ENCODE measurements around the gene SERINC1.
A peak's percentile ranks its signal among the peaks of the same experiment; 100 is the strongest.
"Not testable (repeated sequence)": the region's sequence is repeated elsewhere in the genome, so short reads cannot be mapped to it uniquely, and the experiment has no call there.

SERINC1 gene

DNA sequence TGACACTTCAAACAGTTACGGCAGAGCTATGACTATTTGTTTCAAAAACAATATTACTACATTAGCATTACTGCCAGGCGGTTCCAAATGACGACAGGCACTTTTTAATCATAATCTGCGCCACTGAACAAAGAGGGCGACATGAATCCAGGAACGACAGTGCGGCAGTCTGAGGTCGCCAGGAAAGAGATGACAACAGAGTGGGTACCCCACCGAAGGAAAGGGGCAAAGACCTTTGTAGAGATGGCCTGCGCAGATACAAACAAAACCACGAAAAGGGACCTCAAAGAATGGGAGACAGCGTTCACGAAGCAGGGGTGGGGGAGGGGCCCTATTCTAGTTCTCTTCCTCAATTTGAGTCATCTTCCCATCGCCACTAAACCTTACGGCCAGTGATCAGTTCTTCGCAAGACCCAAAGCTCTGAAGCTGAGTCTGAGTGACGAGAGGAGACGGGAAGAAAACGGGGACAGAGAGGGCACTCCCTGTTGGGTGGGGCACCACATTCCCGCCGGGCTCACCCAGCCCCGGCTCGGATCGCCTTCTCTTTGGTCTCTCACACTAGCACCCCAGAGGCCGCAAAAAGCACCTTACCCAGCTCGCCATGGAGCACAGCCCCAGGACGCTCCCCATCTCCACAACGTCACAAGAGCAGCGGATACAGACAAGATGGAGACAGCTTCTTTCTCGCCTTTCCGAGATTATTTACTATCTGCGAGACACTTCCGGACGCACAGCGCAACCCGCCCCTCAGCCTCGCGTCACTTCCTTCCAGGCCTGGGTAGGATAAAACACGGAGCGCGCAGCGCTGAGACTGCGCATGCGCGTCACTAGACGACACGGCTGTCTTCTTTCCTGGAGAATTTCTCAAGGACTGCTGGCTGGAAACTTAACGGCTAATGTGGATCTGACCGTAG lies at the start of gene SERINC1:
Gene SERINC1, minus strand, starts transcription at position 701 of the 915 bp plus-strand sequence. Its CDS starts 70 bp downstream, at position 631.
- peak within 1 kb of the TSS; percentile 99 for H3K27ac Mint-ChIP-seq
- peaks cover 26% of the 10 kb centered on the region for H3K4me1 Mint-ChIP-seq
- peaks cover 36% of the 10 kb centered on the region for H3K36me3 Mint-ChIP-seq (ENCODE audit: low read depth)
- peaks cover 5% of the 10 kb centered on the region for H3K27me3 Mint-ChIP-seq (ENCODE audit: low read depth, poor library complexity)
- H3K4me3 Mint-ChIP-seq: peak within 1 kb of the TSS; percentile 100
- H3K9me3 Mint-ChIP-seq: peaks cover 4% of the 10 kb centered on the region
- DNase-seq: peak; percentile 90
- TF ChIP-seq, protein P1, sequence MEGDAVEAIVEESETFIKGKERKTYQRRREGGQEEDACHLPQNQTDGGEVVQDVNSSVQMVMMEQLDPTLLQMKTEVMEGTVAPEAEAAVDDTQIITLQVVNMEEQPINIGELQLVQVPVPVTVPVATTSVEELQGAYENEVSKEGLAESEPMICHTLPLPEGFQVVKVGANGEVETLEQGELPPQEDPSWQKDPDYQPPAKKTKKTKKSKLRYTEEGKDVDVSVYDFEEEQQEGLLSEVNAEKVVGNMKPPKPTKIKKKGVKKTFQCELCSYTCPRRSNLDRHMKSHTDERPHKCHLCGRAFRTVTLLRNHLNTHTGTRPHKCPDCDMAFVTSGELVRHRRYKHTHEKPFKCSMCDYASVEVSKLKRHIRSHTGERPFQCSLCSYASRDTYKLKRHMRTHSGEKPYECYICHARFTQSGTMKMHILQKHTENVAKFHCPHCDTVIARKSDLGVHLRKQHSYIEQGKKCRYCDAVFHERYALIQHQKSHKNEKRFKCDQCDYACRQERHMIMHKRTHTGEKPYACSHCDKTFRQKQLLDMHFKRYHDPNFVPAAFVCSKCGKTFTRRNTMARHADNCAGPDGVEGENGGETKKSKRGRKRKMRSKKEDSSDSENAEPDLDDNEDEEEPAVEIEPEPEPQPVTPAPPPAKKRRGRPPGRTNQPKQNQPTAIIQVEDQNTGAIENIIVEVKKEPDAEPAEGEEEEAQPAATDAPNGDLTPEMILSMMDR (IDR thresholded peaks at IDR 0.05): no peak

GRCh38 chr6:122511193-122511924 lies 39.8 kb upstream of the SERINC1 start:
- Mint-ChIP-seq H3K27ac (no peak overlapping the region), H3K4me3 (no peak overlapping the region), H3K36me3 (ENCODE audit: low read depth) (peaks cover 82% of the 10 kb centered on the region), H3K9me3 (peaks cover 32% of the 10 kb centered on the region), H3K4me1 (no peaks in the 10 kb centered on the region), H3K27me3 (ENCODE audit: low read depth, poor library complexity) (peaks cover 4% of the 10 kb centered on the region)
- DNase-seq: no peak
- TF ChIP-seq, protein P1 (IDR thresholded peaks at IDR 0.05): no peak

DNA sequence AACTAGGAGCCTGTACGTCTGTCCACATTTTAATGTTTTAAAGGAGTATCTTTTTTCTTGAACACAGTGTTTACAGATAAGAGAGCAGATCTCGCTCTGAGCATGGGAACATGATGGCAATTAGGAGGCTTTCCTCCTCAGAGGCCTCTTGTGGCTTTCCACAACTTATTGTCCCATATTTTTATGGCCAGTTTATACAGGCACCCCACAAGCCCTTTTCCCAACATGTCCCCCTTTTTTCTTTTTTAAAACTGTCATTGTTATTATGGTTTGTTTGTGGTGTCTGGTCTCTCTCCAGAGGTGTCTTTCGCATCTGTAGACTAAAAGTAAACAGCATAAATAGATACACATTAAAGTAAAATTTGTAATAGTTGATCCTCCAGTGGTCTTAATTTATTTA lies 33.6 kb upstream of the SERINC1 start:
- DNase-seq; H3K27ac Mint-ChIP-seq; H3K4me1 Mint-ChIP-seq; H3K27me3 Mint-ChIP-seq (ENCODE audit: low read depth, poor library complexity); H3K4me3 Mint-ChIP-seq: not testable (repeated sequence)
- peaks cover 95% of the 10 kb centered on the region for H3K36me3 Mint-ChIP-seq (ENCODE audit: low read depth)
- peaks cover 88% of the 10 kb centered on the region for H3K9me3 Mint-ChIP-seq

DNA sequence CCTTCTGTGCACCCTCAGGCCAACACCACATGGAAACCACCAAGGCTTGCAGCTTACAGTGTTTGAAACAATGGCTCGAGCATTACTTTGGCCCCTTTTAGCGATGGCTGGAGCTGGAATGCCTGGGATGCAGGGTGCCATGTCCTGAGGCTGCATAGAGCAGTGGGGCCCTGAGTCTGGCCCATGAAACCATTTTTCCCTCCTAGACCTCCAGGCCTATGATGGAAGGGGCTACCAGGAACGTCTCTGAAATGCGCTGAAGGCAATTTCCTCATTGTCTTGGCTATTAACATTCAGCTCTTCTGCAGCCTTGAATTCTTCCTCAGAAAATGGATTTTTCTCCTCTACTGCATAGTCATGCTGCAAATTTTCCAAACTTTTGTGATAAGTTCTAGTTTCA lies 29.9 kb upstream of the SERINC1 start:
- peaks cover 98% of the 10 kb centered on the region for H3K9me3 Mint-ChIP-seq
- no peaks in the 10 kb centered on the region for H3K4me1 Mint-ChIP-seq
- H3K36me3 Mint-ChIP-seq (ENCODE audit: low read depth): peaks cover 100% of the 10 kb centered on the region
- no peak overlapping the region for H3K4me3 Mint-ChIP-seq
- TF ChIP-seq, protein P1 (IDR thresholded peaks at IDR 0.05): no peak
- H3K27ac Mint-ChIP-seq: no peak overlapping the region
- DNase-seq: no peak
- H3K27me3 Mint-ChIP-seq (ENCODE audit: low read depth, poor library complexity): no peaks in the 10 kb centered on the region

GRCh38 chr6:122495612-122496011 lies 24.0 kb upstream of the SERINC1 start:
- Mint-ChIP-seq H3K27ac (no peak overlapping the region), H3K9me3 (peaks cover 86% of the 10 kb centered on the region), H3K36me3 (ENCODE audit: low read depth) (peaks cover 95% of the 10 kb centered on the region), H3K4me3 (no peak overlapping the region), H3K4me1 (no peaks in the 10 kb centered on the region), H3K27me3 (ENCODE audit: low read depth, poor library complexity) (no peaks in the 10 kb centered on the region)
- TF ChIP-seq, protein P1 (IDR thresholded peaks at IDR 0.05): no peak
- no peak for DNase-seq

- TF ChIP-seq, protein P1 (IDR thresholded peaks at IDR 0.05): no peak
- H3K4me3 Mint-ChIP-seq: no peak overlapping the region
- H3K9me3 Mint-ChIP-seq: peaks cover 86% of the 10 kb centered on the region
- H3K27me3 Mint-ChIP-seq (ENCODE audit: low read depth, poor library complexity): no peaks in the 10 kb centered on the region
- H3K36me3 Mint-ChIP-seq (ENCODE audit: low read depth): peaks cover 95% of the 10 kb centered on the region
- H3K4me1 Mint-ChIP-seq: no peaks in the 10 kb centered on the region
- no peak overlapping the region for H3K27ac Mint-ChIP-seq
- no peak for DNase-seq
Observed at GRCh38 chr6:122494665-122495272, 23.2 kb upstream of the SERINC1 start.
